PC-3 (cell line): ENCODE results near the gene CAMK2A. TPM values are rescaled to one million over a fixed set of nuclear protein-coding genes. Genes with fewer than 3 reads are reported as not detected.

Experiments
- ATAC-seq: fragments of 200-7000 bp; cut with Tn5 transposase; 2 replicates; pipeline ENCODE4 v1.9.1; 2020; ENCODE audit warnings: mild to moderate bottlenecking, moderate library complexity
- BruUV-seq: library from RNA; stranded (reverse); fragments of 400-500 nt; replicated peaks from 2 replicates; lab custom pipeline; 2021; lab: Mats Ljungman, UMichigan
- CTCF ChIA-PET: fragments of 300-600 bp; sonication (Branson Sonifier 250); formaldehyde crosslinking; loops from one replicate; lab custom pipeline; 2022; ENCODE audit warnings: antibody characterized with exemption; lab: Charles Lee
- POLR2A ChIA-PET: fragments of 300-600 bp; sonication (Branson Sonifier 250); formaldehyde crosslinking; loops from one replicate; lab custom pipeline; 2022; ENCODE audit warnings: antibody characterized with exemption; ENCODE audit not compliant: unreplicated experiment; lab: Charles Lee
- DNase-seq: peaks from one replicate; pipeline ENCODE4 v3.0.0-alpha.2; 2015
- H2AFZ ChIP-seq: fragments of 300-600 bp; sonication (generic); 2 replicates; pipeline ENCODE4 v1.6.0; 2016; ENCODE audit warnings: antibody characterized with exemption, low read length
- H3F3A ChIP-seq: fragments of 300-600 bp; sonication (generic); one replicate; pipeline ENCODE4 v1.6.0; 2017; ENCODE audit warnings: antibody characterized with exemption, low read length, control low read depth, mild to moderate bottlenecking; ENCODE audit not compliant: unreplicated experiment
- H3K27ac ChIP-seq: fragments of 300-600 bp; sonication (generic); 2 replicates; pipeline ENCODE4 v1.5.1; 2016; ENCODE audit warnings: mild to moderate bottlenecking, low read length
- H3K27me3 ChIP-seq: fragments of 300-600 bp; sonication (generic); 2 replicates; pipeline ENCODE4 v1.6.1; 2016; ENCODE audit warnings: low read length, mixed read lengths
- H3K36me3 ChIP-seq: fragments of 300-600 bp; sonication (generic); 2 replicates; pipeline ENCODE4 v1.6.1; 2016; ENCODE audit warnings: low read depth, mixed run types, low read length, mixed read lengths
- H3K4me1 ChIP-seq: fragments of 300-600 bp; sonication (generic); 2 replicates; pipeline ENCODE4 v1.5.1; 2016; ENCODE audit warnings: low read length; ENCODE audit not compliant: insufficient read depth
- H3K4me2 ChIP-seq: fragments of 300-600 bp; sonication (generic); 2 replicates; pipeline ENCODE4 v1.6.0; 2016; ENCODE audit warnings: low read length
- H3K4me3 ChIP-seq: fragments of 300-600 bp; sonication (generic); 2 replicates; pipeline ENCODE4 v1.5.1; 2016; ENCODE audit warnings: mild to moderate bottlenecking, low read length, mixed read lengths
- H3K79me2 ChIP-seq: fragments of 300-600 bp; sonication (generic); 2 replicates; pipeline ENCODE4 v1.6.1; 2017; ENCODE audit warnings: low read length, mixed read lengths
- H3K9ac ChIP-seq: fragments of 300-600 bp; sonication (generic); 2 replicates; pipeline ENCODE4 v1.6.0; 2016; ENCODE audit warnings: mild to moderate bottlenecking, low read length
- H3K9me2 ChIP-seq: fragments of 300-600 bp; sonication (generic); replicated peaks from 2 replicates; pipeline ENCODE4 v1.6.1; 2016; ENCODE audit warnings: mixed run types, low read length, mixed read lengths
- H3K9me3 ChIP-seq: fragments of 300-600 bp; sonication (generic); 2 replicates; pipeline ENCODE4 v1.6.1; 2016; ENCODE audit warnings: low read length, mixed read lengths
- H4K20me1 ChIP-seq: fragments of 300-600 bp; sonication (generic); 2 replicates; pipeline ENCODE4 v1.6.1; 2016; ENCODE audit warnings: low read length, mixed read lengths
- CTCF ChIP-seq: fragments of 300-600 bp; sonication (generic); conservative IDR thresholded peaks from 2 replicates; pipeline ENCODE4 v1.5.1; 2017; ENCODE audit warnings: antibody characterized with exemption, low read depth, mild to moderate bottlenecking, low read length
- EZH2 ChIP-seq: fragments of 300-600 bp; sonication (generic); IDR thresholded peaks from one replicate; pipeline ENCODE4 v1.6.1; 2017; ENCODE audit warnings: antibody characterized with exemption, mild to moderate bottlenecking, low read length; ENCODE audit not compliant: unreplicated experiment
- EZH2phosphoT487 ChIP-seq: fragments of 300-600 bp; sonication (generic); IDR thresholded peaks from 2 replicates; pipeline ENCODE4 v1.6.1; 2018; ENCODE audit warnings: mild to moderate bottlenecking, antibody characterized with exemption, low read length, borderline replicate concordance
- intact Hi-C: fragments of 100-400 bp; cut with micrococcal nuclease; formaldehyde crosslinking; loops from 2 replicates; pipeline ENCODE4 v1.9.0; 2023
- total RNA-seq: library from RNA; depleted of rRNA; stranded (reverse); fragments of >200 nt; gene quantifications from 2 replicates; pipeline ENCODE4 v1.2.3, GENCODE V29; 2014

The CAMK2A gene
- total RNA-seq, 1 experiment from 2014 or later: 0.15 TPM

- Histone ChIP-seq H3K27ac (no peak overlapping the region), H3K9me2 (no peaks in the 10 kb centered on the region), H4K20me1 (no peaks in the 10 kb centered on the region), H2AFZ (no peak overlapping the region), H3K4me1 (no peaks in the 10 kb centered on the region), H3K36me3 (no peaks in the 10 kb centered on the region), H3K79me2 (no peaks in the 10 kb centered on the region), H3F3A (no peaks in the 10 kb centered on the region), H3K27me3 (peaks cover 2% of the 10 kb centered on the region; the same call in 1 of the 2 replicates), H3K4me3 (no peak overlapping the region), H3K9me3 (no peaks in the 10 kb centered on the region), H3K4me2 (no peak overlapping the region), H3K9ac (no peak overlapping the region)
- TF ChIP-seq CTCF: no peak
- no peak for TF ChIP-seq EZH2
- no peak for TF ChIP-seq EZH2phosphoT487
- ChIA-PET POLR2A (no interaction called here), CTCF (interaction anchor here (0.8 kb wide), 1 partner anchor 13 kb away, joined by 4 read pairs; no protein-coding TSS in a partner anchor)
- DNase-seq (no peak), ATAC-seq (no peak)
- intact Hi-C loops: no loop called here
- no TSS peak for BruUV-seq
Observed at GRCh38 chr5:150175076-150175475, 114.5 kb downstream of the CAMK2A start.

DNA sequence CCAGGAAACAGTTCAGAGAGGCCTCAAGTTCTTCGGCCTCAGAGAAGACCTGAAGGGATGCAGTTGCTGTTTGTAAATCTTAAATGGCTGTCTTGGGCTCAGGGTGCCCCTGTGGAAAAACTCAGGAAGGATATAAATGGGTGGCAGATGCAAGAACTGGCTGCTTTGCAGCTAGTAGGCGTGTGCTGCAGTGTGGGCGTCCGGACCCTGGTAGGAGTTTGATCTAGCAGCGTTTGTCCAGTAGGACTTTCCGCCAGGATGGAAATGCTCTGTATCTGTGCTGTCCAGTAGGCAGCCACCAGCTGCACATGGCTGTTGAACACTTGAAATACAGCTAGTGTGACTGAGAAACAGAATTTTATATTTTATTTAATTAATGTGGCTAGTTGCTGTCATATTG lies 115.3 kb downstream of the CAMK2A start:
- Histone ChIP-seq H3K27me3 (peaks cover 3% of the 10 kb centered on the region; the same call in 1 of the 2 replicates), H4K20me1 (no peaks in the 10 kb centered on the region), H3K36me3 (no peaks in the 10 kb centered on the region), H3K9me2 (no peaks in the 10 kb centered on the region), H3K27ac (no peak overlapping the region), H3K9ac (no peak overlapping the region), H3K4me2 (no peak overlapping the region), H3K79me2 (no peaks in the 10 kb centered on the region), H2AFZ (no peak overlapping the region), H3F3A (no peaks in the 10 kb centered on the region), H3K4me3 (no peak overlapping the region), H3K9me3 (no peaks in the 10 kb centered on the region), H3K4me1 (no peaks in the 10 kb centered on the region)
- CTCF ChIA-PET: interaction anchor here (0.6 kb wide), 1 partner anchor 13 kb away, joined by 3 read pairs; no protein-coding TSS in a partner anchor
- TF ChIP-seq CTCF: no peak
- no peak for TF ChIP-seq EZH2phosphoT487
- no peak for TF ChIP-seq EZH2
- POLR2A ChIA-PET: no interaction called here
- DNase-seq (no peak), ATAC-seq (no peak)
- intact Hi-C loops: no loop called here
- BruUV-seq: no TSS peak

DNA sequence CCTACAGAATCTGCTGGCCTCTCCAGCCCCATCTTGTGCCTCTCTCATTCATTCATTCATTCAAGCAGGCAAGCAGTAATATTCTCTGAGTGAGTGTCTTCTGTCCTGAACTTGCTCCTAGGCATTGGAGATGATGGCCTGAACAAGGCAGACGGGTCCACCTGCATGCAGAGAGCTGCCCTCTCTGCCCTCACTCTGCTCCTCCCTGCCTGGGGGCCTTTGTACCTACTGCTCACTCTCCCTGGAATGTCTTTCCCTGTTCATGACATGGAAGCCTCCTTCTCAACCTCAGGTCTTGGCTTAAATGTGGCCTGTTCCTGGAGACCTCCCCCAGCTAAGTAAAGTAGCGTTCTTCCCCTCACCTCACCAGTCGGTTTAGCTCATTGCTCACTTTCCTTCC lies 116.4 kb downstream of the CAMK2A start:
- H4K20me1 ChIP-seq: no peaks in the 10 kb centered on the region
- H3F3A ChIP-seq: no peaks in the 10 kb centered on the region
- H3K4me3 ChIP-seq: no peak overlapping the region
- intact Hi-C loops: no loop called here
- ATAC-seq (no peak), DNase-seq (no peak)
- peaks cover 3% of the 10 kb centered on the region; the same call in 1 of the 2 replicates for H3K27me3 ChIP-seq
- no peaks in the 10 kb centered on the region for H3K9me3 ChIP-seq
- H3K79me2 ChIP-seq: no peaks in the 10 kb centered on the region
- no TSS peak for BruUV-seq
- ChIA-PET POLR2A (no interaction called here), CTCF (no interaction called here)
- no peak for TF ChIP-seq EZH2phosphoT487
- no peak for TF ChIP-seq EZH2
- no peak for TF ChIP-seq CTCF
- no peaks in the 10 kb centered on the region for H3K4me1 ChIP-seq
- H3K36me3 ChIP-seq: no peaks in the 10 kb centered on the region
- H3K9me2 ChIP-seq: no peaks in the 10 kb centered on the region
- H3K4me2 ChIP-seq: no peak overlapping the region
- H2AFZ ChIP-seq: no peak overlapping the region
- H3K27ac ChIP-seq: no peak overlapping the region
- no peak overlapping the region for H3K9ac ChIP-seq
